Parietal lobe (tissue), 2 donors: ENCODE measurements around the gene CDK8. TPM values are rescaled to one million over a fixed set of nuclear protein-coding genes. Genes with fewer than 3 reads are reported as not detected.

Experiments
- small RNA-seq: library from RNA; depleted of rRNA; stranded (forward); fragments of <200 nt; gene quantifications from one replicate; pipeline ENCODE3, GENCODE V24; 2014; ENCODE audit warnings: low replicate concordance
- total RNA-seq: library from RNA; depleted of rRNA; stranded (reverse); fragments of >200 nt; gene quantifications from one replicate; pipeline ENCODE4 v1.2.3, GENCODE V29; 2014

Gene CDK8
- total RNA-seq = 38.8 TPM

DNA sequence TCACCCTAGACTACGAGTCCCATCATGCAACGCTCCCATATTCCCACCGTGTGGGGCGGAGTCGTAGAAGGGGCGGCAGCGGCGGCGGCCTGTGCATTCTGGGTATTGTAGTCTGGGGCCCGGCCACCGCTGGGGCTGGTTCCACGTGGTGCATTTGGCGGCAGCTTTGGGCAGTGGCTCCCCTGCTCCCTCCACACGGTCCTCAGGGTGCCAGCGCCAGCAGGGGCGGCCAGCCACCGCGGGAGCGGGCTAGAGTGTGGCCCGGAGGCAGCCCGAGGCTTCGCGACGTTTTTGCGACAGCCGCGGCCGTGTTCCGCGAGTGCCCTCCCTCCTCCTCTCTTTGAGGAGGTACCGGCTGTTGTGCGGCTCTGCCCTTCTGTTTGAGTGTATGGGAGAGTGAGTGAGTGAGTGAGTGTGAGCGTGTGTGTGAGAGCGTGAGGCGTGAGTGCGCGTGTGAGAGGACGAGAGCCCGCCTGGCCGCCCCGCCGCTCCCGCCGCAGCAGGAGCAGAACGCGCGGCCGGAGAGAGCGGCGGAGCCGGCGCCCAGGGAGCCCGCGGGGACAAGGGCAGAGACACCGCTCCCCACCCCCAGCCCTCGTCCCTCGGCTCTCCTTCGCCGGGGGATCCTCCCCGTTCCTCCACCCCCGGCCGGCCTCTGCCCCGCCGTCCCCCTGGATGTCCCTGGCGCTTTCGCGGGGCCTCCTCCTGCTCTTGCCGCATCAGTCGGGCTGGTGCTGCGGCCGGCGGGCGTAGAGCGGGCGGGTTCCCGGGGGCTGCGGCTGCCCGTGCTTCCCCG, at the start of gene CDK8:
Gene CDK8 (plus strand): TSS at position 343 of the 796 bp plus-strand sequence. CDS start 513 bp downstream, outside the sequence.

DNA sequence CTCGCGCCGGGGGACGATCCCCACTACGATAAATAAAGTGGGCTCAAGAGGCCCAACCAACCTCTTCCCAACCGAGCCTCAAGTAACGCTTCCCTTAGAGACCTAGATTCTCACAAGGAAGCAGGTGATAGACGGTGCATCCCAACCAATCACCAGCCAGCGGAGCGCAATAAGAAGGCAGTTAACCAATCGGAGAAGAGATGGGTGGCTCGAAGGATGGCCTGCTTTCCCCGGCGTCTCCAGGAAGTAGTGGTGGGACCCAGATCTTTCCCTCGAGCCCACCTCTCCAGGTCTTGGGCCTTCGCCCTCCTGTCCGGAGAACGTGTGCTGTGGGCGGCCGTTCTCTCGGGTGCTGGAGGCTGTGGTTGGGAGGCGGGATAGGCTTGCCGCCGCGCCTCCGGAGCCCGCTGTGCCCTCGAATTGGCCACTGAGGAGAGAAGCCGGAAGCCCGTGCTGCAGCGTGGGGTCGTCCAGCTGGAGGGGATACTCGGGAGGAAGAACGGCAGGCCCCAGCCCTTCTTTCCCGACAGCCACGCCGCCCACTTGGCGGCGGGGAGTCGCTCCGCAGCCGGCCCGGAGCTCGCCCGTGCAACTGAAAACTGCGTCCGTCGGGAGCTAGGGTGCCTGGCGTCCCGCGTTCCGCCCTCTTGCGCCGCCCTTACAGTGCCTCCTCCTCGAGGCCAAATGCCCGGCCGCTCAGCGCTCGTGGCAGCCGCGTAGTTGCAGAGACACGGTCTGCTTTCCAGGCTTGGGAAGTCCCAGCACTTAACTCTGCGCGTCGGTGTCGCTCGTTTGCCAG, 32.0 kb upstream of the CDK8 start, which contains the start of gene RNF6:
Gene RNF6 (minus strand): TSS at position 594 of the 799 bp plus-strand sequence. CDS start 2,665 bp downstream, outside the sequence.

Small RNA genes lying within 50 kb of the gene (small RNA-seq; reads per million reads assigned to genes)
- gene RF02271 = not detected

Other genes starting within 250 kb of the CDK8 start
- gene SHISA2, start 202.1 kb upstream of the CDK8 start, total RNA-seq = 30.7 TPM
- 21.3 TPM for gene RNF6, start 31.8 kb upstream of the CDK8 start, total RNA-seq